SU-DHL-6 (cell line): ENCODE measurements around the gene FGD4.

Experiments
- EZH2phosphoT487 ChIP-seq: fragments of 200-600 bp; sonication (generic), shearing (Covaris generic); conservative IDR thresholded peaks from 2 replicates; pipeline ENCODE4 v1.6.1; 2018; ENCODE audit warnings: mild to moderate bottlenecking, antibody characterized with exemption, low read length, moderate library complexity, mixed read lengths
- TF ChIP-seq, protein P1 (sequence below): fragments of 200-600 bp; sonication (generic); IDR thresholded peaks from one replicate; pipeline ENCODE4 v1.5.1; 2017; ENCODE audit warnings: antibody characterized with exemption, mild to moderate bottlenecking, low read length, moderate library complexity; ENCODE audit not compliant: insufficient read depth, poor library complexity, severe bottlenecking

GRCh38 chr12:32489070-32489469 lies 89.7 kb downstream of the FGD4 start:
- TF ChIP-seq, protein P1, sequence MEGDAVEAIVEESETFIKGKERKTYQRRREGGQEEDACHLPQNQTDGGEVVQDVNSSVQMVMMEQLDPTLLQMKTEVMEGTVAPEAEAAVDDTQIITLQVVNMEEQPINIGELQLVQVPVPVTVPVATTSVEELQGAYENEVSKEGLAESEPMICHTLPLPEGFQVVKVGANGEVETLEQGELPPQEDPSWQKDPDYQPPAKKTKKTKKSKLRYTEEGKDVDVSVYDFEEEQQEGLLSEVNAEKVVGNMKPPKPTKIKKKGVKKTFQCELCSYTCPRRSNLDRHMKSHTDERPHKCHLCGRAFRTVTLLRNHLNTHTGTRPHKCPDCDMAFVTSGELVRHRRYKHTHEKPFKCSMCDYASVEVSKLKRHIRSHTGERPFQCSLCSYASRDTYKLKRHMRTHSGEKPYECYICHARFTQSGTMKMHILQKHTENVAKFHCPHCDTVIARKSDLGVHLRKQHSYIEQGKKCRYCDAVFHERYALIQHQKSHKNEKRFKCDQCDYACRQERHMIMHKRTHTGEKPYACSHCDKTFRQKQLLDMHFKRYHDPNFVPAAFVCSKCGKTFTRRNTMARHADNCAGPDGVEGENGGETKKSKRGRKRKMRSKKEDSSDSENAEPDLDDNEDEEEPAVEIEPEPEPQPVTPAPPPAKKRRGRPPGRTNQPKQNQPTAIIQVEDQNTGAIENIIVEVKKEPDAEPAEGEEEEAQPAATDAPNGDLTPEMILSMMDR: no peak
- no peak for TF ChIP-seq EZH2phosphoT487
